HepG2 (cell line): Measurements from ENCODE around the gene SPNS1. TPM values are rescaled to one million over a fixed set of nuclear protein-coding genes. Genes with fewer than 3 reads are reported as not detected.
A peak's percentile ranks its signal among the peaks of the same experiment; 100 is the strongest.

Experiments used
- ETV5 ChIP-seq: IDR thresholded peaks from 2 replicates; pipeline ENCODE4 v1.6.1; 2018; ENCODE audit warnings: missing biosample characterization, missing genetic modification reagents, inconsistent platforms, borderline replicate concordance
- HDAC1 ChIP-seq: sonication (generic); formaldehyde crosslinking; IDR thresholded peaks from 2 replicates; pipeline ENCODE4 v1.5.1; 2020; ENCODE audit warnings: mild to moderate bottlenecking, missing genetic modification reagents
- HNRNPH1 ChIP-seq: fragments of 200-400 bp; formaldehyde crosslinking; optimal IDR thresholded peaks from 2 replicates; pipeline ENCODE3; 2017; ENCODE audit warnings: mild to moderate bottlenecking, low read depth, low read length
- NPAS2 ChIP-seq: sonication (generic); formaldehyde crosslinking; IDR thresholded peaks from 2 replicates; pipeline ENCODE4 v1.8.0; 2022; ENCODE audit warnings: mild to moderate bottlenecking, missing genetic modification reagents, borderline replicate concordance
- RARG ChIP-seq: sonication (generic); formaldehyde crosslinking; IDR thresholded peaks from 2 replicates; pipeline ENCODE4 v1.4.0; 2020; ENCODE audit warnings: low read depth, mild to moderate bottlenecking, missing genetic modification reagents
- SALL1 ChIP-seq: sonication (generic); formaldehyde crosslinking; IDR thresholded peaks from 2 replicates; pipeline ENCODE4 v1.8.0; 2022; ENCODE audit warnings: mild to moderate bottlenecking, missing genetic modification reagents
- ZNF121 ChIP-seq: sonication (generic); formaldehyde crosslinking; IDR thresholded peaks from 2 replicates; pipeline ENCODE4 v1.5.0; 2020; ENCODE audit warnings: mild to moderate bottlenecking, missing genetic modification reagents
- ZNF510 ChIP-seq: sonication (generic); formaldehyde crosslinking; IDR thresholded peaks from 2 replicates; pipeline ENCODE4 v1.4.0; 2020; ENCODE audit warnings: low read depth, mild to moderate bottlenecking, missing genetic modification reagents
- ZNF616 ChIP-seq: sonication (generic); formaldehyde crosslinking; IDR thresholded peaks from 2 replicates; pipeline ENCODE4 v1.5.0; 2020; ENCODE audit warnings: low read depth, mild to moderate bottlenecking, missing genetic modification reagents
- polyA plus RNA-seq, 8 experiments: library from polyadenylated mRNA; depleted of rRNA in 3 of 8; stranded (reverse) in 7 of 8; unstranded in 1 of 8; fragments of >200 nt; fragmentation: Illumina TruSeq in 4 of 8; extraction: Trizol in 4 of 8; gene quantifications; 2 replicates each; pipeline versions ENCODE4 v1.2.1 to v1.2.3, GENCODE V29; 2011 to 2016; ENCODE audit warnings: low read depth in 4 of 8, missing spikeins in 1 of 8, mixed read lengths in 1 of 8; ENCODE audit not compliant: insufficient read depth in 1 of 8
- total RNA-seq, 5 experiments: library from RNA; depleted of rRNA; stranded (reverse); fragments of >200 nt; fragmentation: Illumina TruSeq; extraction: Trizol; gene quantifications; 2 replicates each; pipeline ENCODE4 v1.2.3, GENCODE V29; 2016; ENCODE audit warnings: low read depth in 1 of 5
- TF ChIP-seq, protein P1 (sequence below): sonication (generic); formaldehyde crosslinking; IDR thresholded peaks from 2 replicates; pipeline ENCODE4 v1.4.0; 2020; ENCODE audit warnings: missing genetic modification reagents
- TF ChIP-seq, protein P2 (sequence below): sonication (generic); formaldehyde crosslinking; conservative IDR thresholded peaks from 2 replicates; pipeline ENCODE4 v1.4.0; 2020; ENCODE audit warnings: mild to moderate bottlenecking, missing genetic modification reagents, moderate library complexity
- TF ChIP-seq, protein P3 (sequence below): IDR thresholded peaks from 2 replicates; pipeline ENCODE4 v1.6.1; 2016; ENCODE audit warnings: low read depth
- TF ChIP-seq, protein P4 (sequence below): sonication (generic); formaldehyde crosslinking; IDR thresholded peaks from 2 replicates; pipeline ENCODE4 v1.5.0; 2020; ENCODE audit warnings: mild to moderate bottlenecking, missing genetic modification reagents, moderate library complexity
- TF ChIP-seq, protein P5 (sequence below): sonication (generic); formaldehyde crosslinking; IDR thresholded peaks from 2 replicates; pipeline ENCODE4 v1.4.0; 2020; ENCODE audit warnings: missing genetic modification reagents
- TF ChIP-seq, protein P6 (sequence below): sonication (generic); formaldehyde crosslinking; IDR thresholded peaks from 2 replicates; pipeline ENCODE4 v1.5.1; 2020; ENCODE audit warnings: missing genetic modification reagents, mild to moderate bottlenecking, borderline replicate concordance

SPNS1 gene
- total and polyA plus RNA-seq, 2 of the 13 experiments (the other 11 are each of a cell fraction or from before 2014, with no cell fraction given): 25.6 to 38.8 TPM

DNA sequence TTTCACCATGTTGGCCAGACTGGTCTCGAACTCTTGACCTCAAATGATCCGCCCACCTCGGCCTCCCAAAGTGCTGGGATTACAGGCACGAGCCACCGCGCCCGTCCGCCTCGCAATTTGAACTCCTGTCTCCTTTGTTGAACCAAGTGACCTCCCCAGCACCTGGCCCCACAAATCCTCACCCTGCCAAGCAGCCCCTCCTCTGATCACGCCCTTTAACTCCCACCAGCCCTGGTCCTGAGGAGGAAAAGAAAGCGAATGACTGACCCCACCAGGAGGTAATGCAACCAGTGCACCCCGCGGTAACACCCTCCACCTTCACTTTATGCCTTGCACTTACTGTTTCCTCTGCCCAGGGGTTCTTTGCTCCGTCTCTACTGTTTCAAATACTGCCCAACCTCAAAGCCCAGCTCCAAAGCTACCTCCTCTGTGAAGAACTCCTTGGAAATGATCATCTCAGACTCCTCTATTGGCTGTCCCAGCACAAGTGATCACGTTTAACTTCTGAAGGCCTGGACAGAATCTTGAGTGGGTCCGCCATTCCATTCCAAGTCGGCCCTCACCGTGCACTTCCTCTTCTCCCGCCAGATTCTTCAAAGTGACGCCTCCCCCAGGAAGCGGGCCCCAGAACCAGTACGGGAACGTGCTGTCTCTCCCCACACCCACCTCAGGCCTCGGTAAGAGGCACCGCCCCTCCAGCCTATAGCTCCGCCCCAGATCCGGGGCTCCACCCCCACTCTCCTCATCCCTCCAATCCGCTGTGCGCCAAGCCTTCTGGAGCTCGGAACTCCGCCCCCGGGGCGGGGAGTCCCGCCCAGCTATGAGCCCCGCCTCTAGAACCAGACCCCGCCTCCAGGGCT lies 38.4 kb upstream of the SPNS1 start (continued):
- TF ChIP-seq, protein P1, sequence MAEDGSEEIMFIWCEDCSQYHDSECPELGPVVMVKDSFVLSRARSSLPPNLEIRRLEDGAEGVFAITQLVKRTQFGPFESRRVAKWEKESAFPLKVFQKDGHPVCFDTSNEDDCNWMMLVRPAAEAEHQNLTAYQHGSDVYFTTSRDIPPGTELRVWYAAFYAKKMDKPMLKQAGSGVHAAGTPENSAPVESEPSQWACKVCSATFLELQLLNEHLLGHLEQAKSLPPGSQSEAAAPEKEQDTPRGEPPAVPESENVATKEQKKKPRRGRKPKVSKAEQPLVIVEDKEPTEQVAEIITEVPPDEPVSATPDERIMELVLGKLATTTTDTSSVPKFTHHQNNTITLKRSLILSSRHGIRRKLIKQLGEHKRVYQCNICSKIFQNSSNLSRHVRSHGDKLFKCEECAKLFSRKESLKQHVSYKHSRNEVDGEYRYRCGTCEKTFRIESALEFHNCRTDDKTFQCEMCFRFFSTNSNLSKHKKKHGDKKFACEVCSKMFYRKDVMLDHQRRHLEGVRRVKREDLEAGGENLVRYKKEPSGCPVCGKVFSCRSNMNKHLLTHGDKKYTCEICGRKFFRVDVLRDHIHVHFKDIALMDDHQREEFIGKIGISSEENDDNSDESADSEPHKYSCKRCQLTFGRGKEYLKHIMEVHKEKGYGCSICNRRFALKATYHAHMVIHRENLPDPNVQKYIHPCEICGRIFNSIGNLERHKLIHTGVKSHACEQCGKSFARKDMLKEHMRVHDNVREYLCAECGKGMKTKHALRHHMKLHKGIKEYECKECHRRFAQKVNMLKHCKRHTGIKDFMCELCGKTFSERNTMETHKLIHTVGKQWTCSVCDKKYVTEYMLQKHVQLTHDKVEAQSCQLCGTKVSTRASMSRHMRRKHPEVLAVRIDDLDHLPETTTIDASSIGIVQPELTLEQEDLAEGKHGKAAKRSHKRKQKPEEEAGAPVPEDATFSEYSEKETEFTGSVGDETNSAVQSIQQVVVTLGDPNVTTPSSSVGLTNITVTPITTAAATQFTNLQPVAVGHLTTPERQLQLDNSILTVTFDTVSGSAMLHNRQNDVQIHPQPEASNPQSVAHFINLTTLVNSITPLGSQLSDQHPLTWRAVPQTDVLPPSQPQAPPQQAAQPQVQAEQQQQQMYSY: no peak; the same call in 1 of the 2 replicates
- TF ChIP-seq ZNF616 (CRISPR knock-in tag) (no peak), ZNF121 (CRISPR knock-in tag) (0 out of 2 replicates have a peak, but pooled peaks have one; percentile 19), RARG (CRISPR knock-in tag) (no peak), NPAS2 (CRISPR knock-in tag) (no peak), HDAC1 (CRISPR knock-in tag) (peak; percentile 68), HNRNPH1 (no peak), SALL1 (CRISPR knock-in tag) (peak; percentile 32), ZNF510 (CRISPR knock-in tag) (peak; percentile 61; the same call in 1 of the 2 replicates), ETV5 (peak; percentile 43; the same call in 1 of the 2 replicates)
- TF ChIP-seq, protein P2, sequence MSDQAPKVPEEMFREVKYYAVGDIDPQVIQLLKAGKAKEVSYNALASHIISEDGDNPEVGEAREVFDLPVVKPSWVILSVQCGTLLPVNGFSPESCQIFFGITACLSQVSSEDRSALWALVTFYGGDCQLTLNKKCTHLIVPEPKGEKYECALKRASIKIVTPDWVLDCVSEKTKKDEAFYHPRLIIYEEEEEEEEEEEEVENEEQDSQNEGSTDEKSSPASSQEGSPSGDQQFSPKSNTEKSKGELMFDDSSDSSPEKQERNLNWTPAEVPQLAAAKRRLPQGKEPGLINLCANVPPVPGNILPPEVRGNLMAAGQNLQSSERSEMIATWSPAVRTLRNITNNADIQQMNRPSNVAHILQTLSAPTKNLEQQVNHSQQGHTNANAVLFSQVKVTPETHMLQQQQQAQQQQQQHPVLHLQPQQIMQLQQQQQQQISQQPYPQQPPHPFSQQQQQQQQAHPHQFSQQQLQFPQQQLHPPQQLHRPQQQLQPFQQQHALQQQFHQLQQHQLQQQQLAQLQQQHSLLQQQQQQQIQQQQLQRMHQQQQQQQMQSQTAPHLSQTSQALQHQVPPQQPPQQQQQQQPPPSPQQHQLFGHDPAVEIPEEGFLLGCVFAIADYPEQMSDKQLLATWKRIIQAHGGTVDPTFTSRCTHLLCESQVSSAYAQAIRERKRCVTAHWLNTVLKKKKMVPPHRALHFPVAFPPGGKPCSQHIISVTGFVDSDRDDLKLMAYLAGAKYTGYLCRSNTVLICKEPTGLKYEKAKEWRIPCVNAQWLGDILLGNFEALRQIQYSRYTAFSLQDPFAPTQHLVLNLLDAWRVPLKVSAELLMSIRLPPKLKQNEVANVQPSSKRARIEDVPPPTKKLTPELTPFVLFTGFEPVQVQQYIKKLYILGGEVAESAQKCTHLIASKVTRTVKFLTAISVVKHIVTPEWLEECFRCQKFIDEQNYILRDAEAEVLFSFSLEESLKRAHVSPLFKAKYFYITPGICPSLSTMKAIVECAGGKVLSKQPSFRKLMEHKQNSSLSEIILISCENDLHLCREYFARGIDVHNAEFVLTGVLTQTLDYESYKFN (CRISPR knock-in tag): no peak
- TF ChIP-seq, protein P3, sequence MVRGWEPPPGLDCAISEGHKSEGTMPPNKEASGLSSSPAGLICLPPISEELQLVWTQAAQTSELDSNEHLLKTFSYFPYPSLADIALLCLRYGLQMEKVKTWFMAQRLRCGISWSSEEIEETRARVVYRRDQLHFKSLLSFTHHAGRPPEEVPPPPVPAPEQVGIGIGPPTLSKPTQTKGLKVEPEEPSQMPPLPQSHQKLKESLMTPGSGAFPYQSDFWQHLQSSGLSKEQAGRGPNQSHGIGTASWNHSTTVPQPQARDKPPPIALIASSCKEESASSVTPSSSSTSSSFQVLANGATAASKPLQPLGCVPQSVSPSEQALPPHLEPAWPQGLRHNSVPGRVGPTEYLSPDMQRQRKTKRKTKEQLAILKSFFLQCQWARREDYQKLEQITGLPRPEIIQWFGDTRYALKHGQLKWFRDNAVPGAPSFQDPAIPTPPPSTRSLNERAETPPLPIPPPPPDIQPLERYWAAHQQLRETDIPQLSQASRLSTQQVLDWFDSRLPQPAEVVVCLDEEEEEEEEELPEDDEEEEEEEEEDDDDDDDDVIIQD (CRISPR knock-in tag): peak; percentile 77; the same call in 1 of the 2 replicates
- TF ChIP-seq, protein P4, sequence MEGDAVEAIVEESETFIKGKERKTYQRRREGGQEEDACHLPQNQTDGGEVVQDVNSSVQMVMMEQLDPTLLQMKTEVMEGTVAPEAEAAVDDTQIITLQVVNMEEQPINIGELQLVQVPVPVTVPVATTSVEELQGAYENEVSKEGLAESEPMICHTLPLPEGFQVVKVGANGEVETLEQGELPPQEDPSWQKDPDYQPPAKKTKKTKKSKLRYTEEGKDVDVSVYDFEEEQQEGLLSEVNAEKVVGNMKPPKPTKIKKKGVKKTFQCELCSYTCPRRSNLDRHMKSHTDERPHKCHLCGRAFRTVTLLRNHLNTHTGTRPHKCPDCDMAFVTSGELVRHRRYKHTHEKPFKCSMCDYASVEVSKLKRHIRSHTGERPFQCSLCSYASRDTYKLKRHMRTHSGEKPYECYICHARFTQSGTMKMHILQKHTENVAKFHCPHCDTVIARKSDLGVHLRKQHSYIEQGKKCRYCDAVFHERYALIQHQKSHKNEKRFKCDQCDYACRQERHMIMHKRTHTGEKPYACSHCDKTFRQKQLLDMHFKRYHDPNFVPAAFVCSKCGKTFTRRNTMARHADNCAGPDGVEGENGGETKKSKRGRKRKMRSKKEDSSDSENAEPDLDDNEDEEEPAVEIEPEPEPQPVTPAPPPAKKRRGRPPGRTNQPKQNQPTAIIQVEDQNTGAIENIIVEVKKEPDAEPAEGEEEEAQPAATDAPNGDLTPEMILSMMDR (CRISPR knock-in tag): peak; percentile 47
- TF ChIP-seq, protein P5, sequence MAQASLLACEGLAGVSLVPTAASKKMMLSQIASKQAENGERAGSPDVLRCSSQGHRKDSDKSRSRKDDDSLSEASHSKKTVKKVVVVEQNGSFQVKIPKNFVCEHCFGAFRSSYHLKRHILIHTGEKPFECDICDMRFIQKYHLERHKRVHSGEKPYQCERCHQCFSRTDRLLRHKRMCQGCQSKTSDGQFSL (CRISPR knock-in tag): no peak
- TF ChIP-seq, protein P6, sequence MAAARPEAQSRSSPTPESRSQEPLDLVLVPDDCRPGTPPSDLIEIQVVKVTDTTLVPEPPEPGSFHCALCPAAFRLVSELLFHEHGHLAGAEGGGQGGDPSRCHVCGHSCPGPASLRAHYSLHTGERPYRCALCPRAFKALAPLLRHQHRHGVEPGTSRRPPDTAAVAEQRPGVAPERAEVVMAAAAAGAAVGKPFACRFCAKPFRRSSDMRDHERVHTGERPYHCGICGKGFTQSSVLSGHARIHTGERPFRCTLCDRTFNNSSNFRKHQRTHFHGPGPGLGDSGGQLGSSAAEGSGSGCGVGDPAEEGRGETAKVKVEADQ (CRISPR knock-in tag): 0 out of 2 replicates have a peak, but pooled peaks have one; percentile 27
